ENCODE data around the gene HCCS.

The HCCS gene

GRCh38 chrX:11138498-11139390, 27.6 kb downstream of the HCCS start:
- Histone ChIP-seq H3K27me3 (ENCODE audit: insufficient read depth, low read depth) (no peaks in the 10 kb centered on the region), H3K9ac (no peak overlapping the region)
- TF ChIP-seq CTCF (conservative IDR thresholded peaks at IDR 0.05; ENCODE audit: low read depth, low read length), result no peak

GRCh38 chrX:11143931-11144678, 33.0 kb downstream of the HCCS start:
- peak; percentile 82 for TF ChIP-seq CTCF (conservative IDR thresholded peaks at IDR 0.05; ENCODE audit: low read depth, low read length)
- H3K4me3 ChIP-seq (IDR thresholded peaks at IDR 0.05; ENCODE audit: insufficient read depth, low read depth, low read length), result no peak overlapping the region
- H3K36me3 ChIP-seq (ENCODE audit: insufficient read depth), result no peaks in the 10 kb centered on the region
- H4K20me1 ChIP-seq (ENCODE audit: insufficient read depth), result no peaks in the 10 kb centered on the region
- H3K27ac ChIP-seq, result no peak overlapping the region
- no peaks in the 10 kb centered on the region for H3K27me3 ChIP-seq (ENCODE audit: insufficient read depth, low read depth)
- no peaks in the 10 kb centered on the region for H3K79me2 ChIP-seq (ENCODE audit: insufficient read depth, low read depth)
- no peak overlapping the region for H3K4me2 ChIP-seq
- peaks cover 33% of the 10 kb centered on the region for H3K4me1 ChIP-seq (ENCODE audit: low read depth, poor library complexity, severe bottlenecking)
- H3K9ac ChIP-seq, result no peak overlapping the region
- H2AFZ ChIP-seq (ENCODE audit: low read depth), result no peak overlapping the region

More at GRCh38 chrX:11138498-11139390, 27.6 kb downstream of the HCCS start:
- Histone ChIP-seq H3K36me3 (ENCODE audit: insufficient read depth) (no peaks in the 10 kb centered on the region), H3K27ac (no peak overlapping the region), H3K4me2 (no peak overlapping the region), H3K4me1 (ENCODE audit: low read depth, poor library complexity, severe bottlenecking) (no peaks in the 10 kb centered on the region), H3K4me3 (IDR thresholded peaks at IDR 0.05; ENCODE audit: insufficient read depth, low read depth, low read length) (no peak overlapping the region), H2AFZ (ENCODE audit: low read depth) (no peak overlapping the region), H3K79me2 (ENCODE audit: insufficient read depth, low read depth) (no peaks in the 10 kb centered on the region), H4K20me1 (ENCODE audit: insufficient read depth) (no peaks in the 10 kb centered on the region)

- no peak for TF ChIP-seq CTCF (conservative IDR thresholded peaks at IDR 0.05; ENCODE audit: low read depth, low read length)
- Histone ChIP-seq H3K27ac (no peak overlapping the region), H3K79me2 (ENCODE audit: insufficient read depth, low read depth) (no peaks in the 10 kb centered on the region), H3K9ac (no peak overlapping the region), H3K27me3 (ENCODE audit: insufficient read depth, low read depth) (no peaks in the 10 kb centered on the region), H3K4me1 (ENCODE audit: low read depth, poor library complexity, severe bottlenecking) (peaks cover 33% of the 10 kb centered on the region), H3K4me3 (IDR thresholded peaks at IDR 0.05; ENCODE audit: insufficient read depth, low read depth, low read length) (no peak overlapping the region), H3K4me2 (no peak overlapping the region), H4K20me1 (ENCODE audit: insufficient read depth) (no peaks in the 10 kb centered on the region), H3K36me3 (ENCODE audit: insufficient read depth) (no peaks in the 10 kb centered on the region), H2AFZ (ENCODE audit: low read depth) (no peak overlapping the region)
Measured at GRCh38 chrX:11146411-11146810, 35.3 kb downstream of the HCCS start.

- no peaks in the 10 kb centered on the region for H3K27me3 ChIP-seq (ENCODE audit: insufficient read depth, low read depth)
Measured at GRCh38 chrX:11148401-11148800, 37.3 kb downstream of the HCCS start.

More at GRCh38 chrX:11148401-11148800, 37.3 kb downstream of the HCCS start:
- H3K4me3 ChIP-seq (IDR thresholded peaks at IDR 0.05; ENCODE audit: insufficient read depth, low read depth, low read length), result no peak overlapping the region
- TF ChIP-seq CTCF (conservative IDR thresholded peaks at IDR 0.05; ENCODE audit: low read depth, low read length), result no peak
- no peaks in the 10 kb centered on the region for H3K79me2 ChIP-seq (ENCODE audit: insufficient read depth, low read depth)
- H3K4me2 ChIP-seq, result no peak overlapping the region
- peaks cover 33% of the 10 kb centered on the region for H3K4me1 ChIP-seq (ENCODE audit: low read depth, poor library complexity, severe bottlenecking)
- no peak overlapping the region for H3K9ac ChIP-seq
- no peak overlapping the region for H3K27ac ChIP-seq
- no peaks in the 10 kb centered on the region for H4K20me1 ChIP-seq (ENCODE audit: insufficient read depth)
- H2AFZ ChIP-seq (ENCODE audit: low read depth), result no peak overlapping the region
- H3K36me3 ChIP-seq (ENCODE audit: insufficient read depth), result no peaks in the 10 kb centered on the region

All from KMS-11 (cell line).